GM10266 (cell line): ENCODE measurements around the gene ZNF577.
"Not testable (repeated sequence)": the region's sequence is repeated elsewhere in the genome, so short reads cannot be mapped to it uniquely, and the experiment has no call there.

Experiments
- DNase-seq: peaks from one replicate; pipeline ENCODE4 v3.0.0; 2012; ENCODE audit errors: extremely low spot score
- CTCF ChIP-seq: IDR thresholded peaks from 2 replicates; pipeline ENCODE4 v1.5.1; 2012; ENCODE audit warnings: mild to moderate bottlenecking, low read depth; ENCODE audit not compliant: control insufficient read depth, insufficient read depth; ENCODE audit errors: missing control alignments

The ZNF577 gene

DNA sequence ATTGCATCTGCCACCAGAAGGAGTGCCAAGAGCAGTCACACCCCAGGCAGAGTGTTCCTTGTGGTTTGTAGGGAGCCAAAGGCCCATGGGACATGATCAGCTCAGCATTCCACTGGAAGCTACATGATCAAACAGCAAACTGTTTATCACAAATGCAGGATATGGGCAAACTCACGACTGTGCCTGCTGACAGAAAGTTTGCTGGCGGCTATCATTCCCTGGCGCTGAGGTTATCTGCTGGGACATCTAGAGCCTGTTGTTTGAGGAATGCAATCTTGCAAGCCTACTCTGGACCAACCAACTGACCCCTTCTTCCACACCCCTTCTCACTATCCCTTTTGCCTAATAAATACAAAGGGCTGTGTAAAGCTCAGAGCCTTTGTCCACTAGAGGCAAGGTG is 31.9 kb upstream of the ZNF577 start:
- no peak for DNase-seq
- TF ChIP-seq CTCF: no peak

DNA sequence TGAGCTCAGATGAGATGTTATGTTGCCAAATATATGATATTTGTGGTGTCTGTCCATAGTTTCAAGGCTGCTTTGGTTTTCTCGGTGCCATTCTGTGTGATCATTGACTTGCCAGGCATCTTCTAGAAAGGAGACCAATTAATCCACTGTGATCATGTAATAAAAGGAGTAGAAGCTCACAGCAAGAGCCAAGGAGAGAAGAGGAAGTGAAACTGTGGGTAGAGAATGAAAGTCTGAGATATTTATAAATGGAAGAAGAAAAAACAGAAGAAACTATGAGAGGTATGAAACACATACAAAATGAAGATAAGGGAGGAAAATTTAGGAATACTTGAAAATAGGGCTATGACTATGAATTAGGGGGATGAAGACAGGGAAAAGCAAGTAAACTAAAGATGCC is 28.4 kb upstream of the ZNF577 start:
- DNase-seq: no peak
- TF ChIP-seq CTCF: no peak

- no peak for DNase-seq
- TF ChIP-seq CTCF: no peak
Observed at GRCh38 chr19:51915324-51915867, 27.6 kb upstream of the ZNF577 start.

GRCh38 chr19:51907981-51908380 is 20.2 kb upstream of the ZNF577 start:
- DNase-seq: not testable (repeated sequence)

- not testable (repeated sequence) for DNase-seq
Observed at GRCh38 chr19:51906108-51906507, 18.4 kb upstream of the ZNF577 start.

GRCh38 chr19:51905639-51906038 is 17.9 kb upstream of the ZNF577 start:
- not testable (repeated sequence) for DNase-seq

- no peak for TF ChIP-seq CTCF
- no peak for DNase-seq
Observed at GRCh38 chr19:51905206-51905605, 17.5 kb upstream of the ZNF577 start.

- DNase-seq: peak; percentile 80
- peak; percentile 26 for TF ChIP-seq CTCF
Observed at GRCh38 chr19:51904331-51905165, 16.8 kb upstream of the ZNF577 start, which contains the start of gene ZNF649. Gene ZNF649 (minus strand): TSS chr19:51905017. CDS start chr19:51900107, 4,910 bp downstream.

- DNase-seq: no peak
- no peak for TF ChIP-seq CTCF
Observed at GRCh38 chr19:51903192-51903591, 15.4 kb upstream of the ZNF577 start.
